Stomach (tissue), 4 donors: ENCODE results near the gene SOX8.

Experiments used
- EP300 ChIP-seq: sonication (generic); formaldehyde crosslinking; IDR thresholded peaks from one replicate; pipeline ENCODE4 v1.6.1; 2017; ENCODE audit warnings: antibody characterized with exemption
- POLR2A ChIP-seq, 4 donors: fragments of 450-650 bp; IDR thresholded peaks; one replicate each; pipeline ENCODE4 v1.6.1; 2016; ENCODE audit warnings: antibody characterized with exemption in 4 of 4, control low read depth in 2 of 4, mild to moderate bottlenecking in 1 of 4, moderate library complexity in 1 of 4
- POLR2AphosphoS5 ChIP-seq, 3 donors: sonication (generic); formaldehyde crosslinking; IDR thresholded peaks; one replicate each; pipeline ENCODE4 v1.6.1; 2016; ENCODE audit warnings: antibody characterized with exemption in 3 of 3
- TF ChIP-seq, protein P1 (sequence below), 7 experiments: fragments of 450-650 bp in 4 of 7; fragments of 200-600 bp in 3 of 7; sonication (generic) in 3 of 7; IDR thresholded peaks; one replicate each; pipeline ENCODE4 v1.5.1; 2016 to 2019; ENCODE audit warnings: antibody characterized with exemption in 7 of 7, control low read depth in 2 of 7, mild to moderate bottlenecking in 1 of 7

DNA sequence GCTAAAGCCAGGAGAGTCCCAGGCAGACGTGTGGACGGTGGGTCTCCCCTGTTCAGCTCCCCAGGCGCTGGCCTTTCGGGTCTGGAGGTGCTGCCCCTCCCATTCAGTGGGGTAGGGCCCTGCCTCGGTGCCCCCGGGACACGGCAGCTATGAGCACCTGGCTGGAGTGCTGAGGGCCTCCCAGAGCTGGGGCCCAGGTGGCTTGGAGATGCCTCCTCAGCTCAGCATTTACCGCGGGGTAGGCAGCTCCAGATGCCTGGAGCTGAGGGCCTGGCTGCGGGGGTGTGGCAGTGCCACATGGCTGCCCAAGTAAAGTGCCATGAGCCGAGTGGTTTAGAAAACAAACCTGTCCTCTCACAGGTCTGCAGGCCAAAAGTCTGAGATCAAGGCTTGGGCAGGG is 19.5 kb downstream of the SOX8 start:
- TF ChIP-seq, protein P1, sequence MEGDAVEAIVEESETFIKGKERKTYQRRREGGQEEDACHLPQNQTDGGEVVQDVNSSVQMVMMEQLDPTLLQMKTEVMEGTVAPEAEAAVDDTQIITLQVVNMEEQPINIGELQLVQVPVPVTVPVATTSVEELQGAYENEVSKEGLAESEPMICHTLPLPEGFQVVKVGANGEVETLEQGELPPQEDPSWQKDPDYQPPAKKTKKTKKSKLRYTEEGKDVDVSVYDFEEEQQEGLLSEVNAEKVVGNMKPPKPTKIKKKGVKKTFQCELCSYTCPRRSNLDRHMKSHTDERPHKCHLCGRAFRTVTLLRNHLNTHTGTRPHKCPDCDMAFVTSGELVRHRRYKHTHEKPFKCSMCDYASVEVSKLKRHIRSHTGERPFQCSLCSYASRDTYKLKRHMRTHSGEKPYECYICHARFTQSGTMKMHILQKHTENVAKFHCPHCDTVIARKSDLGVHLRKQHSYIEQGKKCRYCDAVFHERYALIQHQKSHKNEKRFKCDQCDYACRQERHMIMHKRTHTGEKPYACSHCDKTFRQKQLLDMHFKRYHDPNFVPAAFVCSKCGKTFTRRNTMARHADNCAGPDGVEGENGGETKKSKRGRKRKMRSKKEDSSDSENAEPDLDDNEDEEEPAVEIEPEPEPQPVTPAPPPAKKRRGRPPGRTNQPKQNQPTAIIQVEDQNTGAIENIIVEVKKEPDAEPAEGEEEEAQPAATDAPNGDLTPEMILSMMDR (IDR thresholded peaks at IDR 0.05) = no peak
- no peak for TF ChIP-seq POLR2A (IDR thresholded peaks at IDR 0.05)
- TF ChIP-seq EP300 = no peak
- TF ChIP-seq POLR2AphosphoS5 (IDR thresholded peaks at IDR 0.05) = no peak
